D721Med (cell line): ENCODE data around the gene HOXA3.

ENCODE experiments used
- DNase-seq: peaks from one replicate; pipeline ENCODE4 v3.0.0; 2011; ENCODE audit warnings: low spot score; ENCODE audit not compliant: insufficient read length
- FAIRE-seq: peaks from 2 replicates; lab custom pipeline; 2011; peaks lifted over from hg19 to GRCh38; lab: Jason Lieb, UNC
- CTCF ChIP-seq: IDR thresholded peaks from 2 replicates; pipeline ENCODE4 v1.5.1; 2012; ENCODE audit warnings: mild to moderate bottlenecking, control low read depth; ENCODE audit not compliant: insufficient read depth; ENCODE audit errors: missing control alignments

HOXA3 gene

GRCh38 chr7:27175626-27176523, 23.5 kb upstream of the HOXA3 start:
- no peak for TF ChIP-seq CTCF
- FAIRE-seq = no peak

GRCh38 chr7:27174874-27175625, 22.7 kb upstream of the HOXA3 start:
- no peak for FAIRE-seq
- no peak for TF ChIP-seq CTCF
- DNase-seq = no peak

More at GRCh38 chr7:27175626-27176523, 23.5 kb upstream of the HOXA3 start:
- DNase-seq = no peak

GRCh38 chr7:27173956-27174873, 21.8 kb upstream of the HOXA3 start, which contains the start of gene HOXA10:
TSS of gene HOXA10 (minus strand) at chr7:27174320. CDS start at chr7:27174306, 14 bp downstream.
- DNase-seq (no peak), FAIRE-seq (no peak)
- TF ChIP-seq CTCF = no peak

- TF ChIP-seq CTCF = no peak
- FAIRE-seq (no peak), DNase-seq (no peak)
These were observed 21.1 kb upstream of the HOXA3 start for GRCh38 chr7:27173511-27173955.

- TF ChIP-seq CTCF = no peak
- no peak for FAIRE-seq
- DNase-seq = no peak
These were observed 20.6 kb upstream of the HOXA3 start for GRCh38 chr7:27172823-27173510.

- FAIRE-seq (no peak), DNase-seq (no peak)
- TF ChIP-seq CTCF = no peak
These were observed 20.0 kb upstream of the HOXA3 start for GRCh38 chr7:27172315-27172774.
